ENCODE measurements around the gene PCP4L1.
"Not testable (repeated sequence)": the region's sequence is repeated elsewhere in the genome, so short reads cannot be mapped to it uniquely, and the experiment has no call there.

The PCP4L1 gene

GRCh38 chr1:161229896-161230295 is 28.6 kb upstream of the PCP4L1 start:
- DNase-seq: no peak

DNA sequence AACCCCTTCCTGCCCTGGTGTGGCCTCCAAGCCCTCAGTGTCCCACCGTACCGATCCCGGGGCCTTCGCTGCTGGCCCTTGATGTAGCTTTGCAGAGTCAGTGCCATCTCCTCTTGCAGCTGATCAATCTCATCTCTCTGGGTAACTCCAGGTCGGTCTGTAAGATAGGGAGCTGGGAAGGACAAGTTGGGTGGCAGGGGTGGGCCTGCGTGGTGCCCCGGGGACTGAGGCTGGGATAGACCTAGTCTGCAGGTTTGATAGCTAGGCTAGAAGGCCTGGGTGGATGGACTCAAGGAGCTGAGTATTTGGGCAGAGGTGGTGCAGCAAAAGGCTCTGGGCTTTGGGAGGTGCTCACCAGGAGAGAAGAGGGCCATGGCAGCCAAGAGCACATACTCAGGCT is 27.8 kb upstream of the PCP4L1 start:
- no peak for DNase-seq

DNA sequence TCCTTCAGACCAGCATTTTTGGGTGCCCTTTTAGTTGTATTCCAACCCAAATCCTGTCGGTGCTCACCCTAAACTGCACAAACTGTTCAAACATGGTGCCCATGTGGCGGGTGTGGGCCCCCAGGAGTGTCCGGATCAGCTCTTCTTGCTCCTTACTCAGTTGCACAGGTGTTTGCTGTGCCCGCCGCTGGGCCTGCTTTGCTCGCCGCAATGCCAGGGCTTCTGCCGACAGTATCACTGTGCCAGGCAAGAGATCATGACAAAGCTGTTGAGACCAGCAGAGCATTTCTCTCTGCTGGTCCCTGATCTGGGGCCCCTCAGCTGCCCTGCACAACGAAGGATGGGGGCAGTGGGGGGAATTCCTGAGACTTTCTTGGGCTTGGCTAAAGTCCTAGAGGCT is 25.4 kb upstream of the PCP4L1 start:
- no peak for DNase-seq

DNA sequence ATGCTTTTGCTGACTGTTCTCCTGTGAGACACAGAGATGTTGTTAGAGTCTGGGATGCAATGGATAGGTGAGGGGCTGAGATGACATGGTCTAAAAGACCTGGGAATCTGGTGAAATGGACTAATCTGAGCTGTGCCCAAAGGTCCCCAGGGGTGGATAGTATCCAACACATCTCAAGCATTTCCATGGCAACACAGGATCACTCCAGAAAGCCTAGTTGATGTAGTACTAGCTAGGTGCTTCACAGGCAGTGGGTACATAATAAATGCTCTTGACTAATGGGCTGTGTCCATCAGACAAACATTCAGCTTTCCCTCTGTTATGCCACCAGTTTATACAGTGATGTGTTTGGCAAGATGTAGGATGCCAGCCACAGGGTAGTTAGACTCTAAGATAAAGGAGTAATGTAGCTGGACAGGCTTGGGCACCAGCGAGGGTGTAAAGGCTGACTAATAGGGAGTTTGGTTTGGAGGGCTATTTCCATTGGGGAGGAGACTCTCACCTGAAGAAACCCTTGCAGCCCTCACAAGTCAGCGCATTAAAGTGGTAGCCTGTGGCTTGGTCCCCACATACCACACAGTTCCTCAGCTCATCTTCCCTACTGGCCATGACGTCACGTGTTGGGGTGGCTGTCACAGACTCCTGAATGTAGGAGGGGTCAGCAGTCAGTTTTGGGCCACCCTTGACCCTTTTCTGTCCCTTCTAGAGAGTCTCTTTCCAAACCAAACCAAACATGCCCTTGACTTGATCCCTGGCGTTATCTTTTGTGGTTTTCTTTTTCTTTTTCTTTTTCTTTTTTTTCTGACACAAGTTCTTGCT is 22.4 kb upstream of the PCP4L1 start:
- no peak for DNase-seq

DNA sequence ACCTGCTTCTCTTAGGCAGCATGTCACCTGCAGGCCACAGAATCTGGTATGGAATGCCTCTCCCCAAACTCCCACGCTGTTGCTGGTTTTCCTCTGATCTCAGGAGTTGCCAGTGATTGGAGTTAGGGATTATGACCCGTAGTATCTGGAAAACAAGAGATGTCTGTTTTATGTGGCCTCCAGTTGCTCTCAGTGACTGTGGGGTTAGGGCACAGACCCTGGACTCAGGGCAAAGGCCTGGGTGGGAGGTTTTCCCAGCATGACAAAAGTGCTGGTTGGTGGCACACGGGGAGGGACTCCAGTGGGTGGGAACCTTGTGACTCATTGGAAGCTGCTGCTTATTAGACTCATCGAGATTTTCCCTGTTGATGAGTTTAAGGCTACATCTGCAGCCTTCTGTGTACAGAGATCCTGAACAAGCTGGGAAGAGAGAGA is 20.5 kb upstream of the PCP4L1 start, which contains the start of gene NR1I3:
Gene NR1I3 (minus strand): TSS at position 165 of the 435 bp plus-strand sequence. CDS start 1,638 bp downstream, outside the sequence.
- DNase-seq: no peak

GRCh38 chr1:161241682-161242081 is 16.9 kb upstream of the PCP4L1 start:
- DNase-seq: no peak

DNA sequence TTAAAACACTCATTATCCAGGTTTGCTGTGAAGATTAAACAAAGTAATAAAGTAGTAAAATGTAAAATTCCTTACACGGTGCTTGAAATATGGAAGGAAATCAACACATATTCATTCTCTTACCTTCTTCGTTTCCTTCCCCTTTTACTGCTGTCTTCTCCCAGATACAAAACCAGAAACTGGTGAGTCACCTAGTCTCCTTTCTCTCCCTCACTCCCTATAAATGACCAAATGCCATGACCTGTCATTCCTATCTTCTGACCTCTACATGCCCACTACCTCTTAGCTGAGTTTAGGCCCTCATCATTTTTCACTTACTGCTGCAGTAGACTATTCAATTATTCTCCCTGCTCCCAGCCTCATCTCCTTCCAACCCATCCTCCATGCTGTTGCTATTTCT is 16.2 kb upstream of the PCP4L1 start:
- no peak for DNase-seq

DNA sequence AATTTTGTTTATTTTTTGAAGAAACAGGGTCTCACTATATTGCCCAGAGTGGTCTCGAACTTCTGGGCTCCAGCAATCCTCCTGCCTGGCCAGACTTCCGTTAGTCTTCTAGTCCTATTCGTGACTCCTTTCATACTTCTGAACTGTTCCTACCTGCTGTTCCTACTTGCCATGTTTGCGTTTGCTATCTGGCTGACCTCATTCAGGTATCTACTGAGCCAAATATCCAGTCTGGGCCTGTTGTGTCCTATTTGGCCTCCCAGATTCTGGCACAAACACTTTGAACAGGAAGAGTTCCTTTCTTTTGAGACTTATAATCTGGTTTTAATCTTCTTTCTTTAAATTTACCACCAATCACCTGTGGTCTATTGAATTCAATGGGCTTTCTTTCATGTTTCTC is 13.7 kb upstream of the PCP4L1 start:
- no peak for DNase-seq

DNA sequence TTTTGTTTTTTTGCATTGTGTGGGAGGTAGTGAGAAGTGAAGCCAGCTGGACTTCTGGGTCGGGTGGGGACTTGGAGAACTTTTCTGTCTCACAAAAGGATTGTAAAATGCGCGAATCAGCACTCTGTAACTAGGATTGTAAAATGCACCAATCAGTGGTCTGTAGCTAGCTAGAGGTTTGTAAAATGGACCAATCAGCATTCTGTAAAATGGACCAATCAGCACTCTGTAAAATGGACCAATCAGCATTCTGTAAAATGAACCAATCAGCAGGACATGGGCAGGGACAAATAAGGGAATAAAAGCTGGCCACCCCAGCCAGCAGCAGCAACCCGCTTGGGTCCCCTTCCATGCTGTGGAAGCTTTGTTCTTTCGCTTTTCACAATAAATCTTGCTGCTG is 8.4 kb upstream of the PCP4L1 start:
- DNase-seq: not testable (repeated sequence)

GRCh38 chr1:161250829-161251228 is 7.7 kb upstream of the PCP4L1 start:
- DNase-seq: no peak

DNA sequence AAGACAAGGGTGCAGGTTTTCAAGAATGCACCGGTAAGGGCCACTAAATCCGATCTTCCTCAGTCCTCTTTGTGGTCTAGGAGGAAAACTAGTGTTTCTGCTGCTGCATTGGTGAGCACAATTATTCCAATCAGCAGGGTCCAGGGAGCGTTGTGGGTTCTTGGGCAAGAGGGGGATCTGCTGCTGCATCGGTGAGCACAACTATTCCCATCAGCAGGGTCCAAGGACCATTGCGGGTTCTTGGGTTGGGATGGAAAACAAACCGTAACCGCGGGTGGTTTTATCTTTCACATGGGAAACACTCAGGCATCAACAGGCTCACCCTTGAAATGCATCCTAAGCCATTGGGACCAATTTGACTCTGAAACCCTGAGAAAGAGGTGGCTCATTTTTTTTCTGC is 7.0 kb upstream of the PCP4L1 start:
- DNase-seq: no peak

DNA sequence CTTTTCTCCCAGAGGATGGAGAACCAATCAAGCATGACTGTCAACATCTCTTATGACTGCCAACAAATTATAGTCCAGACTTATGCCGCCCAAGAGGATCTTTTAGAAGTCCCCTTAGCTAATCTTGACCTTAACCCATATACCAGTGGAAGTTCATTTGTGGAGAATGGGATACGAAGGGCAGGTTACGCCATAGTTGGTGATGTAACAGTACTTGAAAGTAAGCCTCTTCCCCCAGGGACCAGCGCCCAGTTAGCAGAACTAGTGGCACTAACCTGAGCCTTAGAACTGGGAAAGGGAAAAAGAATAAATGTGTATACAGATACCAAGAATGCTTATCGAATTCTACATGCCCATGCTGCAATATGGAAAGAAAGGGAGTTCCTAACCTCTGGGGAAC is 3.2 kb upstream of the PCP4L1 start:
- DNase-seq: not testable (repeated sequence)

- not testable (repeated sequence) for DNase-seq
Measured at GRCh38 chr1:161255955-161256520, 2.5 kb upstream of the PCP4L1 start.

- not testable (repeated sequence) for DNase-seq
Measured at GRCh38 chr1:161257109-161257508, 1.4 kb upstream of the PCP4L1 start.

DNA sequence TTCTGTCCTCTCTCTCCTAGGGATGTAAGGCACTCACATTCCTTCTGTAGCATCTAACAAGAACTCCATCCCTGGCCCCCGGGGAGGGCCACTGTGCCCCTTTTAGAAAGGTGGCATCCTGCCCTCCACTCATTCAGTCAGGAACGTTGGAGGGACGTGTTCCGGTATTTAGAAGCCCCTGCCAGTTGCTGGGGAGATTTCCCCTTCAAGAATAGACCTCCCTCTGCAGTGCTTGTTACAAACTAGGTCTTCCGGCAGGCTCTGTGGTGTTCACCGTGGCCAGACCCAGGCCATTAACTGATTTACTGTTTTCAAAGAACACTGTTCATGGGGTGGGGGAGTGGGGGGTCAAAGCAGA is 779 bp downstream of the PCP4L1 start:
- no peak for DNase-seq

GRCh38 chr1:161259765-161260164 is 1.2 kb downstream of the PCP4L1 start:
- no peak for DNase-seq

- no peak for DNase-seq
Measured at GRCh38 chr1:161260376-161261260, 2.1 kb downstream of the PCP4L1 start.

DNA sequence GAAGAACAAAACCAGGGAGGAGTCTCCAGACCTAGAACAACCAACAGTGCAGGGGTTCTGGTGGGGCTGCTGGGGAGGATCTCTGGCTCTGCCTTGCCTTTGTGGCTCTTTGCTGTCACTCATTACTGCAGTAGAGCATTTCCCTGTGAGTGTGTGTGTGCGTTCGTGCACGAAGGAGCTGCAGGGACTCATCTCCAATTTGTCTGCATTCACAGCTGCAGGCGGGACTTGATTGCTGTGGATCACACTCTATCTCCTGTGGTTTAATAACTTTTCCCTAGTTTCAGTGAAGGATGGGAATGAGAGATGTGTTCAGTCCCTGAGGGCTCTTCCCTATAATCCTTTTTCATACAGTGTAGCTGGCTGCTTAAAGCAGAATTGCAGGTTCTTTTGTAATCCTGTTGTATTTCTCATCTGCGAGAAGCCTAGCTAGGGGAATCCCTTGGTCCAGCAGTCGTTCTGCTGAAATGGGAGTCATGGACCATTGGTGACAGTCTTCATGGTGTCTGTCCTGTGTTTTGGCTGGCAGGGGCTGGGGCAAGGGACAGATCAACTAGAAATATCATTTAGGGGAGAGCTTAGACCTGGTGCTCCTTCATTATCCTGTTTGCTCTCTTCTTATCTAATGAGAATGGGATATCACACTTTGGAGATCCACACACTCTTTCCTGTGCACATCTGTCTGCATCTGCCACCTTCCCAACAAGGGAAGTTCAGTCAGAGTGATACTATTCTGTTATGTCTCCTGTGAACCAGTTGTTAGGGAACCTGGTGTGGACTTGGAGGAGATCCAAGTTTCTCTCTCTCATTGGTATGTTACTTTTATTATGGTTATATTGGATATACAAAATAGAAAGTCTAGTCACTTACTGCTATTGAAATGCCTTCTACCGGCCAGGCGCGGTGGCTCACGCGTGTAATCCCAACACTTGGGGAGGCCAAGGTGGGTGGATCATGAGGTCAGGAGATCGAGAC is 3.0 kb downstream of the PCP4L1 start:
- no peak for DNase-seq

GRCh38 chr1:161265305-161265704 is 6.8 kb downstream of the PCP4L1 start:
- no peak for DNase-seq

- no peak for DNase-seq
Measured at GRCh38 chr1:161266202-161266601, 7.7 kb downstream of the PCP4L1 start.

DNA sequence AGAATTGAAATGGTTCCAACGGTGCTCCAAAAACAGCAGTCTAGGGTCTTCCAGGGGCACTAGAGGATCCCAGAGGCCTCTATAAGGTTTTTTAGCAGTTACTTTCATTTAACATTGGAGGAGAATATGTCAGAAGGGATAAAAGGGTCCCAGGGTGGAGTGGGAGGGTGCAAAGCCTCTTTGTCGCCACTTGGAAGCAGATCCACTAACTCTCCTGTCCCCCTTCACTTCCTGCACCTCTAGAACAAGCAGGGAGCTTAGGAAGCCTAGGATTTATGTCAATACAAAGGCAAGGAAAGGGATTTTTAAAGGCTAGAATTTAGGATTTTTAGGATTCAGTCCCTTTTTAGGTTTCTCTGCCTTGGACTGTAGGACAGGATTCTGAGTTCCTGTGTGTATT is 8.3 kb downstream of the PCP4L1 start:
- no peak for DNase-seq

GRCh38 chr1:161267321-161267720 is 8.8 kb downstream of the PCP4L1 start:
- no peak for DNase-seq
